Activated CD8-positive, alpha-beta memory T cell treated with anti-CD3 and anti-CD28 coated beads for 1 hour (primary cell): ENCODE data around the gene CLCN6.
A peak's percentile ranks its signal among the peaks of the same experiment; 100 is the strongest.

Source experiments
- DNase-seq, 2 donors: peaks; one replicate each; pipeline ENCODE4 v3.0.0-alpha.2; 2020; ENCODE audit warnings: low read depth in 1 of 2; ENCODE audit errors: extremely low read depth in 1 of 2

CLCN6 gene

DNA sequence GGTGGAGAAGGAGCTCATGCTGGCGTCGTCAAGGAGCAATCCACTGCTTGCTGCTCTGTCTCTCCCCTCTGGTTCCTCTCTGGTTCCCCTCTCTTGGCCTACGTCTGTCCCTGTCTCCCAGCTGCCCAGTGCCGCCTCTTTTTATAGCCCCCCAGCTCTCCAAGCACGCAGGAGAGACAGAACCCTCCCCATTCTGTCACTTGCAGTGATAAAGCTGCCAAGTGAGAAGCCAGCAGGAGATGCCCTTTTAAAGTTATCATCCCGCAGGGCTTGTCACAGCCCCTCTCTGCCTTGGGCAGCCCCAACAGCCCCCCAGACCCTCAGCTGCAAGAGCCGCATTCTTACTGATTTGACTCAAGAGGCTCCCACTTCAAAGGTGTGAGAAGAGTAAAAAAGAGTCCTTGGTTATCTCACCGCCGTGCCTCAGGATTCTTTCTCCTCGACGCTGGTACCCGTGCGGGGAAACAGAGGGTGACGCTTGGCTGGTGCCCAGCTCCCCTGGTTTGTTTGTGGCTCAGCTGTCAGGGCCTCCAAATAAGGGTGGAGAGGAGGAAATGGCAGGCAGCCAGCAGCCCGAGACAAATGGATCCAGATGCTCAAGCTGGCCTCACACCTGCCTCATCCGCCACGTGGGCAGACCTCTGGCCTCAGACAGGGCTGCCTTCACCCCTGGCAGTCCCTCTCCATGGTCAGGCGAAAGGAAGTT lies 41.8 kb downstream of the CLCN6 start, which contains the start of gene NPPA:
Gene NPPA, minus strand, starts transcription at position 117 of the 706 bp plus-strand sequence. Its CDS starts 99 bp downstream, at position 18.
- DNase-seq = no peak

DNA sequence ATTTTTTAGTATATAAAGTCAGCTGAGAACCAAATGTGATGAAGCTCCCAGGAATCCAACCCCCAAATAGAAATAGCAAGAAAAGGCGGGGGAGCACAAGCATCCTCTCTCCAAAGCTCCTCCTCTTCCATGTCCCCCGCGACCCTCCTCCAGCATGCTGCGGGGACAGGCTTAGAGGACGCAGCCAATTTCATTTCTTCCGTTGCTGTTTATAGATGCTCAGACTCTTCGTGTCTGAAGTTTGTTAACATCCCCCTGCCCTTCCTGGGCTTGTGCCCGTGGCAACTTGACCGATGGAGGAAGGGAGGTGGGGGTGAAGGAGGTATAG lies 42.3 kb downstream of the CLCN6 start:
- no peak for DNase-seq

DNA sequence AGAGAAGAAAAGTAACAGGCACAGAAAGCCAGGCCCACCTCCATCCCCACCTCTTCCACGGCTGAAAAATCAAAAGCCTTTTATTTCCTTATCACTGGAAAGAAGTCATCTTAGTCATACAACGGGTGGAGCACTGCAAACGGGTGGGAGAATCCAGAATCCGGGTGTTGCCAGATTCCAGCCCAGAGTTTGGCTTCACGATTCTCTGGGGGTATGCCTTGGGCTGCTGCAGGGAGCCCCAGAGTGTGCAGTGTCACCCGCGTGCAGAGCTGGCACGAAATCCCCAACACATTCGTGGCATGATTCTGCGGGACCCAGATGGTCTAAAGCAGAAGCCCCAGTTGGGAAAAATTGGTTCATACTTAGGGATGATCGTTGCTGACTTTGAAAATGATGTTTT lies 44.2 kb downstream of the CLCN6 start:
- no peak for DNase-seq

DNA sequence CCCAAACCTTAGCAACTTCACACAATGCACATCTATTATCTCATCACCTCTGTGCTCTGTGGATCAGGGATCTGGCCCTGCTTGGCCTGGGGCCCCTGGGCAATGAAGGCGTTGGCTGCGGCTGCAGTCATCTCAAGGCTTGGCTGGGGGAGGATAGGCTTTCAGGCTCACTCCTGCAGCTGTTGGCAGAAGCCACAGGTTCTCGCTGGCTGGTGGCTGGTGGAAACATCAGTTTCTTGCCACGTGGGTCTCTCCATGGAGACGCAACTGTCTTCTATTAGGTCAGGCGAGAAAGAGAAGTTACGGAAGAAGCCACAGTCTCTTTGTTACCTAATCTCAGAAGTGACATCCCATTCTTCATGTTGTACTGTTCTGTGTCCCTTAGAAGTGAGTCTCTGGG lies 45.2 kb downstream of the CLCN6 start:
- DNase-seq = no peak

DNA sequence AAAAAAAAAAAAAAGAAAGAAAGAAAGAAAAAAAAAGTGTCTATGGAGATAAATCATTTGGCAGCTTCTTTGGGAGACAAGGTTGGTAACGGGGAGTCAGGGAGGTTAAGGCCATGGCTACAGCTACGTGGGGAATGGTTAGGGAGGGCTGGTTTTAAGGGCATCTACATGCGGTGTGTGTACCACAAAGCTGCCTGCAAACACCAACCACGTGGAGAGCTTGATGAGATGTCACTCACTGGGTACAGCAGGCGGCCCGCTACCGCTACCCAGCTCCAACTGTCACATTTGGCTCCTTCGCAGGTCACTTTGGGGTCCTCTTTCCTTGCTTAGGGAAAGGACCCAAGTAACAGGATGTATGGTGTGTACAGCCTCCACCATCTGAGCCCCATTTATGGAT lies 48.5 kb downstream of the CLCN6 start:
- no peak for DNase-seq

DNA sequence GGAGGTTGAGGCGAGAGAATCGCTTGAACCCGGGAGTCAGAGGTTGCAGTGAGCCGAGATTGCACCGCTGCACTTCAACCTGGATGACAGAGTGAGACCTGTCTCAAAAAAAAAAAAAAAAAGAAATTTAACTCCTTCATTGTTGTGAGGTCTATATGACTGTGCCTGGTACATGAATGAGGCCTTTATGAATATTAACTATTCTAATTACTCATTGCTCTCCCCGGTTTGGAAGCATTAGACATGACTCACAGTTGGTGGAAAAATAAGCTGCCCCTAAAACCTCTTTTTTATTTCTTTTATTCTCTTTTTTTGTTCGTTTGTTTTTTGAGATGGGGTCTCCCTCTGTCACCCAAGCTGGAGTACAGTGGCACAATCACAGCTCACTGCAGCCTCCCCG lies 49.4 kb downstream of the CLCN6 start:
- DNase-seq = no peak

DNA sequence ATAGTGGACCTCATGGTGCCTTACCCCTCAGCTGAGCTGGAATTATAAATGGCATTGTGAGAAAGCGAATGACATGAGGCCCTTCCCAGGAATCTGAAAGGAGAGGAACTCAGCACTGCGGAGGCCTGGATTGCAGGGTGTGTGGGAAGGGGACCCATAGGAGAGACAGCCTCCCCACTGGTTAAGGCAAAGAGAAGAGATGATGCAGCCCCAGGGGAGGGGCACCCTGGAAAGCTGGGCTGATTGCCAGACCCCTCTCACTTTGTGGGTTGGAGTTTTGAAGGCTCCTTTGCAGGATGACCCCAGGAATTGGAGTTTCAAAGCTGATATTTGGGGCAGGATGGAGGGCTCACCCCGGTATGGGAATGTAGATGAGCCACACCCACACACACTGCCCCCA lies 50.7 kb downstream of the CLCN6 start:
- DNase-seq = no peak

DNA sequence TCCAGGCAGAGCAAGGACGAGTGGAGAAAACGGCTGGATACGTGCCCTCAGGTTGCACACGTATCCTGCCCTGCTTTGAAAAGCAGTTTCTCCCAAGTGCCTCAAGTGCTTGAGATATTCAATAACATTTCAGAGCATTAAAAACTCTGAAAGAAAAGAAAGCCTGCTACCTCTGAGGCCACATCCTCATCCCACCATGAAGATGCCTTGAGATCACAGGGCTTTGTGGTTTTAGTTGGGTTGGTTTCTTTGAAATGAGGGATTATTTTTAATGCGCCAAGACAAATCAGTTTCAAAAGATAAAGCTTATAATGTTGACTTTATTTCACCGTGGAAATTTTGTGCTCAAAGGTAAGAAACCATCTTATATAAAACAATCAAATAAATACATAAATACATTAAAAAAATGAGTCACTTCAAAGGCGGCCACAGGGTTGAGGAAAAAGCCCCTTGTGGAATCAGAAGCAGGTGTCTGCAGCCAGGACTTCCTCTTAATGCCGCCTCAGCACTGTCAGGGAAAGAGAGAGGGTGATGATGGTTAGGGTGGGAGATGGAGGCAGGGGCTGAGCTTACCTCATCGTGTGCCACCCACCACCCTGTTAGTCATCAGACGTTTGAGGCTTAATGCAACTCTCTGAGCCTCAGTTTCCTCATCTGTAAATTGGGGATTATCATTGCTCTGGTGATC lies 51.3 kb downstream of the CLCN6 start:
- DNase-seq = no peak

DNA sequence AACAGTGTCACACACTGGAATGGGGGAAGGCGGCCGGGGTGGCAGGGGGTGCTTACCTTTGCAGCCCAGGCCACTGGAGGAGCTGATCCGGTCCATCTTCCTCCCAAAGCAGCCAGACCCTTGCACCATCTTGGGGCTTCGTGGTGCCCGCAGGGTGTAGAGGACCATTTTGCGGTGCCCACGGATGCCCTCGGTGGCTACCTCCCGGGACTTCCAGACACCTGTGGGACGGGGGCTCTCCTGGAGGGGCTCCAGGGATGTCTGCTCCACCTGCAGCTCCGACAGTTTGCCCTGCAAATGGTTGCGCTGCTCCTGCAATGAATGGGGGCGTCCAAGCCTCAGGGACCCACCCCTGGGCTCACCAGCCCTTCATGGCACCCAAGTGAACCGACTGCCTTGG lies 52.2 kb downstream of the CLCN6 start:
- no peak for DNase-seq

DNA sequence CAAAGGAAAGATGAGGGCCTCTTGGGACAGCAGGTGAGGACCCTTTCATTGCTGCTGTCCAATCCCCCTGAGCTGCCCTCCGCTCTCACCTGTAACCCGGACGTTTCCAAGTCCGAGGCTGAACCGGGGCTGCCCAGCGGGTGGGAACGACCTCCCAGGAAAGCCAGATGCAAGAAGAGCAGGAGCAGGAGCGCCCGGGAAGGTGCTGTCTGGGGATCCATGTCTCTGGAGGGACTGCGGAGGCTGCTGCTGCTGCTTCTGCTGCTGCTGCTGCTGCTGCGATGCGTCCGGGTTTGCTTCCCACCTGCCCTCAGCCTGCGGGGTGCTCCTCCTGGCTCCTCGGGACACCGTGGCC lies 52.6 kb downstream of the CLCN6 start, which contains the start of gene NPPB:
Gene NPPB, minus strand, starts transcription at position 333 of the 355 bp plus-strand sequence. Its CDS starts 112 bp downstream, at position 221.
- no peak for DNase-seq

DNA sequence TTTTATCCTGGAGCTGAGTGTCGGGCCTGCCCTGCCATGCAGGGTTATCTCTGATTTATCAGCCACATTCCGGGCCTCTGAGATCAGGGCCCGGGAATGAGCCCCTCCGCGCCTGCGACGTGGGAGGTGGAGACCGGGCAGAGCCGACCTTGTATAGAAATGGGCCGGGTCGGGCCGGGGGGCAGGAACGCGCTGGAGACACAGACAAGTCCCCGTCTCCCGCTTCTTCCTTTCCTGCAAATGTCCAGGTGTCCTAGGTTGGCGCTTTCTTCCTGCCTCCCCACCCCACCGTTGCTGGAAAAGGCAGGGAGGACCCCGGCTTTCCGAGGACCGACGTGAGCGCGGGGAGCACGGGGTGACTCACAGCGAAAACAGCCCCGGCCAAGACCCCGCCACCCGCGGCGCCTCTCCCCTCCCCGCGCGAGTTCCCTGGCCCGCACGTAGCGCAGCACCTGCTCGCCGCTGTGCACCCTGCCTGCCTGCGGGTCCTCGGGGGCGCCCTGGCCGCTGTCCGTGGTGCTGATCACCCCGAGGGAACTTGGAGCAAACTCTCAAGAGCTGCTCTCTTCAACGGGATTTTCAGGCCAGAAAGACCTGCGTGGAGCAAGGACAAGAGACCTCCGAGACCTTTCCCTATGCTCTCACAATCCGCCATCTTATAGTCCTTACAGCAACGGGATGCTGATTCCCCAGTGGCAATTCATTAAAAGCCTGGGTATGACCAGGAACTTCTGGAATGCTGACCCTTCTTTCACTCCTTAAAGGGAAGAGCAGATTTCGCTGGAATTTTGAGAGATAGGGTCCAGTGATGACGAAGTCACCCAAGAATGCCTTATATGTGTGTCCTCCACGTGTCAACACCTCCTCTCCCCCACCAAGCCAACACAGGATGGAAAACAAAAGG lies 53.2 kb downstream of the CLCN6 start:
- peak; percentile 25 to 58 for DNase-seq

DNA sequence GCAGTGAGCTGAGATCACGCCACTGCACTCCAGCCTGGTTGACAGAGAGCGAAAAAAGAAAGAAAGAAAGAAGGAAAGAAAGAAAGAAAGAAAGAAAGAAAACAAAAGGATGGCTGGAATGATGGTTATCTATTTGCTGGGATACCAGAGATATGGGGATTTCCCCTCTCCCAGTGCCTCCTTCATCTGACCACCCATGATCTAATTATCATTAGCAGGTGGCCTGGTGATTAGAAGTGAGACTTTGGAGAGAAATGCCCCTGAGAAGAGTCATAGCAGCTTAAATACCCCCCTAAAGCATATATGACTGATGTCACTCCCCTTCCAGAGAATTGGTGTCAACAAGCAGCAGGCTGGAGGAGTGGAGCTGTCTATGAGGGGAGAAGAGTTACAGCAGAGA lies 54.1 kb downstream of the CLCN6 start:
- DNase-seq = no peak

DNA sequence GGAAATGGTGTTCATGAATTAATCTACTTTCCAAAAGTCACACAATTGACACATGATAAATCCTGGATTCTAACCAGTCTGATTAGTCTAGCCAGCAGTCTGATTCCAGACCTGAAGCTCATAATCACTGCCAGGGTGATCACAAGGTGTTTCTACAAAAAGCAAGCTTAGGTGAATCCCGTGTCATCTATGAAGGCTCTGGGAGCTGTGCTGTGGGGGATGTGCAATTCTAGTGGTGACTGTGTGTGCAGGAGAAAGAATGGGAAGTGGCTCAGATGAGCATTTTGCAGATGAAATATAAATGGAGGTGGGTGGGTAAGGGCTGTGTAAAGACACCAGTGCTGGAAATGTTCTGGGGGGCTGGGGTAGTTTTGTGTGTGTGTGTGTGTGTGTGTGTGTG lies 54.6 kb downstream of the CLCN6 start:
- DNase-seq = no peak

DNA sequence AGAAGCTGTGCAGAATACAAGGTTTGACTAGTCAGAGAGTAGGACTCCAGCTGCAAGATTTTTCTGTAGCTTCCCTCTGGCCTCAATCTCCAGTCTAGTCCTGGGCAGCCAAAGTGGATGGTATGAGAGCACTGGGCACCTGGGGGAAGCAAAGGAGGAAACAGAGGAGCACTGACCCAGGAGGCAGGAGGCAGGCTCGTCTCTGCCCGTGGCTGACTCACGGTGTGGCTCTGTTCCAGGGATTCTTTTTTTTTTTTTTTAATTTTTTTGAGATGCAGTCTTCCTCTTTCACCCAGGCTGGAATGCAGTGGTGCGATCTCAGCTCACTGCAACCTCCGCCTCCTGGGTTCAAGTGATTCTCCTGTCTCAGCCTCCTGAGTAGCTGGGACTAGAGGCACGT lies 56.9 kb downstream of the CLCN6 start:
- DNase-seq = no peak

DNA sequence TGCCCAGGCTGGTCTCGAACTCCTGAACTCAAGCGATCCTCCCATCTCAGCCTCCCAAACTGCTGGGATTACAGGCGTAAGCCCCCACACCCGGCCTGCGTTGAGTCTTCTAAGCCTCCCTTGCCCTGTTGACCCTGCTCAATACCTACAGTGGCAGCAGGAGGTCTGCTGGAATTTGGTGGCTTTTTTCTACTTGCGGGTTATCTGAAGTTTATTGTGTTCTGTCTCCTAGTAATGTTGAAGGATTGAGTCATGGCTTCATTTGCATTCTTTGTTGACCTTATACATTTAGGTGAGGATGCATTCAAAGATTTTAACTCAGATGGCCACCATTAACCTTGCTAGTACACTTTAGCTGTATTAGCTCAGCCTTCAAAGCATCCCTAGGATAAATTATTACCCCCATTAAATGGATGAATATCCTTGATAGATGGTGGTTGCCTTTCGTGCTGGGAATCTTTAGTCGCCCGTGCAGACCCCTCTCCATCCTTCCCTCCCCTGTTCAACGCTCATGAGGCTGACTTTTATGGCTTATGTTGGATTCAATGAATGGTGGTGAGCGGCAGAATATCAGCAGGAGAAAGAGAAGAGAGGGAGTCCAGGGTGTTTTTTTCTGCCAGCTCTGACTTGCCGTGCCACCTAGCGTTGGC lies 62.5 kb downstream of the CLCN6 start:
- DNase-seq = no peak

DNA sequence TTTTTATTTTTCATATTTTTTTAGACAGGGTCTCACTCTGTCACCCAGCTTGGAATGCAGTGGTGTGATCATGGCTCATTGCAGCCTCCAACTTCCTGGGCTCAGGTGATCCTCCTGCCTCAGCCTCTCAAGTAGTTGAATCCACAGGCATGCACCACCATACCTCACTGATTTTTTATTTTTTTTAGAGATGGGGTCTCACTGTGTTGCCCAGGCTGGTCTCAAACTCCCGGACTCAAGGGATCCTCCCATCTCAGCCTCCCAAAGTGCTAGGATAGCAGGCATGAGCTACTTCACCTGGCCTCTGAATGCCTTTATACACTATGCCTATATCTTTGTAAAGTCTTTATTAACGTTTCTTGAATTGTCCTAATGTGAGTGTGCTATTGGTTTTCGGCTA lies 63.1 kb downstream of the CLCN6 start:
- no peak for DNase-seq

DNA sequence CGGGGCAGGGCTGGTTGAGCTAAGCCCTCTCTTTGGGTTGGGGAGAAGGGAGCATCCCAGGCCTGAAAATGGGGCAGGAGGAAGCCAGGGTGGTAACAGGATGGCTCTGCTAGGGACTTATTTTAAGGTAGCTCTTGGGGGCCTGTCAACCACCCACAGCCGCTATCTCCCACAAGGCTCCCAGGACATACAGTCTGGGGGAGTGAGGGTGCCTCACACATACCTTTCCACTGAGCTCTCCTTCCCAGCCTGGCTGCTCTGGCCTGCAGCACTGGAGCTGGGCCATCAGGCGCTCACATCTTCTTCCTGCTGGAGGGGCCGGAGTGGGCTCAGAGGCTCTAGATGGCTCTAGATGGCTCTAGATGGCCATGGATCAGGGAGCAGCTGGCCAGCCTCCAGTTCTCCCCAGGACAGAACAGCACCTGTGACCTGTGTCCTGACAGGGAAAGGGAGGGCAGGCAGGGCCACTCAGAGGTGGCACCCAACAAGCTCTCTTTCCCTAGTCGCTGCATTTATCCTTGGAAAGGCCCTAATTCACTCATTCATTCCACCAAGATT lies 63.7 kb downstream of the CLCN6 start:
- no peak for DNase-seq

DNA sequence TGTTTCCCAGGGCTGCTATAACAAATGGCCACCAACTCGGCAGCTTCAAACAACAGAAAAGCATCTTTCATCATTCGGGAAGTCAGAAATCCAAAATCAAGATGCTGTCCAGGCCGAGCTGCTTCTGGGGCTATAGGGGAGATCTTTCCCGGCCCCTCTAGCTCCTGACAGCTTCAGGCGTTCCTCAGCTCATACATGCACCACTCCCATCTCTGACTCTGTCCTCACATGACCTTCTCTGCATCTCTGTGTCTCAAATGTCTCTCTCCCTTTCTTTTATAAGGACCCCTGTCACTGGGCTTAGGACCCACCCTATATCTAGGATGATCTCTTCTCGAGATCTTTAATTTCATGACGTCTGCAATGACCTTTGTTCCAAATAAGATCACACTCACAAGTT lies 66.6 kb downstream of the CLCN6 start:
- no peak for DNase-seq

DNA sequence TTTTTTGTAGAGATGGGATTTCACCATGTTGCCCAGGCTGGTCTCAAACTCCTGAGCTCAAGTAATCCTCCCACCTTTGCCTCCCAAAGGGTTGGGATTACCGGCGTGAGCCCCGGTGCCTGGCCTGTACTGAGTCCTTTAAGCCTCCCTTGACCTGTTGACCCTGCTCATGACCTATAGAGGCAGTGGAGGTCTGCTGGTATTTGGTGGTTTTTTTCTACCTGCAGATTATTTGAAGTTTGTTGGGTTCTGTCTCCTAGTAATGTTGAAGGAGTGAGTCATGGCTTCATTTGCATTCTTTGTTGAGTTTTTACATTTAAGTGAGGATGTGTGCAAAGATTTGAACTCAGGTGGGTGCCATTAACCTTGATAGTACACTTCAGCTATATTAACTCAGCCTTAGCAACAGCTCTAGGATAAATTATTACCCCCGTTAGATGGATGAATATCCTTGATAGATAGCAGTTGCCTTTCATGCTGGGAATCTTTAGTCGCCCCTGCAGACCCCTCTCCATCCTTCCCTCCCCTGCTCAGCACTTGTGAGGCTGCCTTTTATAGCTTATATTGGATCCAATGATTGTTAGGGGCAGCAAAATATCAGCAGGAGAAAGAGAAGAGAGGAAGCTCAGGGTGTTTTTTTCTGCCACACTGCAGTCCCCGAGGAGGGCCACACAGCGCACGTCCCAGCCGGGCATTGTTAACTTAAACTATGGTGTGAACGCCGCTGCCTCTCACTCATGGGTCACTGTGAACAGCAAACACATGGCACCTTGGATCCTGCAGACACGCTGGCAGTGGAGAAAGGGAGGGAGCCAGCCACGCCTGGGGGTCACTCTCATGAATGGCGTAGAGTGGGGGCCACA lies 67.6 kb downstream of the CLCN6 start:
- no peak for DNase-seq

DNA sequence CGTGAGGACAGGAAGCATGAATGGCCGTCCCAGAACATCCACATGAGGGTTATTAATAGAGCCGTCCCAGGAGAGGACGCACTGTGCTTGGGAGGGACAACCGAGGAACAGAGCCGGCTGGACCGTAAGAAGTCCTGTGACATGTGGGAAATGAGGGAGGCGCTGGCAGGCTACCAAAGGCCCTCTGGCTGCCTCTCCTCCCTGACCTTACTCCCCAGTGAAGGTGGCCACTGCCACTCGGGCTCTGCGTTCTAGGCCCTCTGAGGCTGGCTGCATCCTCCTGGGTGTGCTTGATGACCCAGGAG lies 68.2 kb downstream of the CLCN6 start:
- no peak for DNase-seq
